Esophagus muscularis mucosa (tissue), 3 donors: ENCODE results near the gene PPFIA4.

ENCODE experiments used
- POLR2A ChIP-seq: fragments of 450-650 bp; IDR thresholded peaks from one replicate; pipeline ENCODE4 v1.6.1; 2017; ENCODE audit warnings: antibody characterized with exemption, moderate library complexity, mild to moderate bottlenecking, low read depth
- TF ChIP-seq, protein P1 (sequence below), 3 experiments: fragments of 200-600 bp in 2 of 3; fragments of 450-650 bp in 1 of 3; sonication (generic) in 2 of 3; IDR thresholded peaks; one replicate each; pipeline ENCODE4 v1.5.1; 2017 to 2019; ENCODE audit warnings: antibody characterized with exemption in 3 of 3, mild to moderate bottlenecking in 2 of 3, moderate library complexity in 1 of 3

DNA sequence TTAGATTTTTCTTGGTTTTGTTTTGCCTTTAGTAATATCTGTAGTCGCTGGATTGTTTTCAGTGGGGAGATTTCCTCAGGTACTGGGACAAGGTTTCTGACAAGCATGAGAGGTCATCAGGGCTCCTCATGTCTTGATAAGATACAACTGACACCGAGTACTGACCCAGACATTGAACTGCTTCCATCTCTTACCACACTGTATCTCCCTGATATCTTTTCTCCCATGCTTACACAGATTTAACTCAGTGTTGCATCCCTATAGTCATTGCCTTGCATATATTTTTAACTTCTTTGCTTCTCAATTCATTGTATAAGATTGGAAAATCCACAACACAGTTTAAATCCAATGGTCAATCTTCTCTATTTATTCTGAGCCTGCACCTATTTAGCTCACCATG lies 46.8 kb upstream of the PPFIA4 start:
- TF ChIP-seq, protein P1, sequence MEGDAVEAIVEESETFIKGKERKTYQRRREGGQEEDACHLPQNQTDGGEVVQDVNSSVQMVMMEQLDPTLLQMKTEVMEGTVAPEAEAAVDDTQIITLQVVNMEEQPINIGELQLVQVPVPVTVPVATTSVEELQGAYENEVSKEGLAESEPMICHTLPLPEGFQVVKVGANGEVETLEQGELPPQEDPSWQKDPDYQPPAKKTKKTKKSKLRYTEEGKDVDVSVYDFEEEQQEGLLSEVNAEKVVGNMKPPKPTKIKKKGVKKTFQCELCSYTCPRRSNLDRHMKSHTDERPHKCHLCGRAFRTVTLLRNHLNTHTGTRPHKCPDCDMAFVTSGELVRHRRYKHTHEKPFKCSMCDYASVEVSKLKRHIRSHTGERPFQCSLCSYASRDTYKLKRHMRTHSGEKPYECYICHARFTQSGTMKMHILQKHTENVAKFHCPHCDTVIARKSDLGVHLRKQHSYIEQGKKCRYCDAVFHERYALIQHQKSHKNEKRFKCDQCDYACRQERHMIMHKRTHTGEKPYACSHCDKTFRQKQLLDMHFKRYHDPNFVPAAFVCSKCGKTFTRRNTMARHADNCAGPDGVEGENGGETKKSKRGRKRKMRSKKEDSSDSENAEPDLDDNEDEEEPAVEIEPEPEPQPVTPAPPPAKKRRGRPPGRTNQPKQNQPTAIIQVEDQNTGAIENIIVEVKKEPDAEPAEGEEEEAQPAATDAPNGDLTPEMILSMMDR (IDR thresholded peaks at IDR 0.05): no peak
- no peak for TF ChIP-seq POLR2A
